ENCODE measurements around the gene NOP10.

Gene NOP10

GRCh38 chr15:34325368-34325767 is 17.6 kb downstream of the NOP10 start:
- no peak for DNase-seq (ENCODE audit: low spot score)
- Histone ChIP-seq H3K27ac (no peak overlapping the region), H3K4me3 (no peak overlapping the region)
- TF ChIP-seq, protein P1, sequence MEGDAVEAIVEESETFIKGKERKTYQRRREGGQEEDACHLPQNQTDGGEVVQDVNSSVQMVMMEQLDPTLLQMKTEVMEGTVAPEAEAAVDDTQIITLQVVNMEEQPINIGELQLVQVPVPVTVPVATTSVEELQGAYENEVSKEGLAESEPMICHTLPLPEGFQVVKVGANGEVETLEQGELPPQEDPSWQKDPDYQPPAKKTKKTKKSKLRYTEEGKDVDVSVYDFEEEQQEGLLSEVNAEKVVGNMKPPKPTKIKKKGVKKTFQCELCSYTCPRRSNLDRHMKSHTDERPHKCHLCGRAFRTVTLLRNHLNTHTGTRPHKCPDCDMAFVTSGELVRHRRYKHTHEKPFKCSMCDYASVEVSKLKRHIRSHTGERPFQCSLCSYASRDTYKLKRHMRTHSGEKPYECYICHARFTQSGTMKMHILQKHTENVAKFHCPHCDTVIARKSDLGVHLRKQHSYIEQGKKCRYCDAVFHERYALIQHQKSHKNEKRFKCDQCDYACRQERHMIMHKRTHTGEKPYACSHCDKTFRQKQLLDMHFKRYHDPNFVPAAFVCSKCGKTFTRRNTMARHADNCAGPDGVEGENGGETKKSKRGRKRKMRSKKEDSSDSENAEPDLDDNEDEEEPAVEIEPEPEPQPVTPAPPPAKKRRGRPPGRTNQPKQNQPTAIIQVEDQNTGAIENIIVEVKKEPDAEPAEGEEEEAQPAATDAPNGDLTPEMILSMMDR (IDR thresholded peaks at IDR 0.05) = no peak

GRCh38 chr15:34324933-34325332 is 18.0 kb downstream of the NOP10 start:
- H3K4me3 ChIP-seq = no peak overlapping the region
- TF ChIP-seq, protein P1 (IDR thresholded peaks at IDR 0.05) = no peak
- no peak for DNase-seq (ENCODE audit: low spot score)
- H3K27ac ChIP-seq = no peak overlapping the region

DNA sequence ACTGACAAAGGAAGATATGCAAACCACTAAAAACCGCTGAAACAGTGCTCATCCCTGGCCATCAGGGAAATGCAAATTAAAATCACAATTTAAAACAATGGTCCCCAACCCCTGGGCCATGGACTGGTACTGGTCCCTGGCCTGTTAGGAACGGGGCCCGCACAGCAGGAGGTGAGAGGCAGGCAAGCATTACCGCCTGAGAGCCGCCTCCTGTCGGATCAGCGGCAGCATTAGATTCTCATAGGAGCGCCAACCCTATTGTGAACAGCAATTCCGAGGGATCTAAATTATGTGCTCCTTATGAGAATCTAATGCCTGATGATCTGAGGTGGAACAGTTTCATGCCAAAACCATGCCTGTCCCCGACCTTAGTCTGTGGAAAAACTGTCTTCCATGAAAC is 19.7 kb downstream of the NOP10 start:
- Histone ChIP-seq H3K27ac (no peak overlapping the region), H3K4me3 (no peak overlapping the region)
- TF ChIP-seq, protein P1 (IDR thresholded peaks at IDR 0.05) = no peak

GRCh38 chr15:34318277-34319079 is 24.5 kb downstream of the NOP10 start:
- Histone ChIP-seq H3K27ac (no peak overlapping the region), H3K4me3 (peak overlapping the region; percentile 58)
- TF ChIP-seq, protein P1 (IDR thresholded peaks at IDR 0.05) = no peak
- no peak for DNase-seq (ENCODE audit: low spot score)

More for the DNA sequence above, 19.7 kb downstream of the NOP10 start:
- no peak for DNase-seq (ENCODE audit: low spot score)

GRCh38 chr15:34314491-34315490 is 28.1 kb downstream of the NOP10 start:
- DNase-seq (ENCODE audit: low spot score) = no peak
- Histone ChIP-seq H3K27ac (no peak overlapping the region), H3K4me3 (no peak overlapping the region)
- TF ChIP-seq, protein P1 (IDR thresholded peaks at IDR 0.05) = no peak

DNA sequence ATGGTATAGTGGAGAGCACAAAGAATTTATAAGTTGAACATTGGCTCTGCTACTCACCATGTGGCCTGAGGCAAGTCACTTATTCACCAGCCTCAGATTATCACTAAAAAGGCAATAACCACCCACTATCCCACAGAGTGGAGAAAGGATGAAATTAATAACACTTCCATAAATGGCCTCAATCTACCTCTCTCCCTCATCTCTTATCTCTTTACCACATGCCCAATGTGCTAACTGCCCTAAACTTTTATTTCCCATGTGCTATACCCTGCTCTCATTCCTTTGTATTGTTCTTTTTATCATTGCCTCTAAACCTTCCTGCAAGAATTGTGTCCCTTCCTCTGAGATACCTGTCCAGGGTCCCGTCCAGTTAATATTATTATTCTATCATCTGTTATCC is 31.4 kb downstream of the NOP10 start:
- DNase-seq (ENCODE audit: low spot score) = no peak
- no peak overlapping the region for H3K4me3 ChIP-seq
- no peak overlapping the region for H3K27ac ChIP-seq
- TF ChIP-seq, protein P1 (IDR thresholded peaks at IDR 0.05) = no peak

All from coronary artery (tissue), 2 donors.